Body of pancreas (tissue), 4 donors: ENCODE measurements around the gene MPDU1.

Experiments
- CTCF ChIP-seq, 7 experiments: fragments of 450-650 bp in 4 of 7; fragments of 200-600 bp in 3 of 7; sonication (generic) in 3 of 7; IDR thresholded peaks; one replicate each; pipeline ENCODE4 v1.5.1; 2016 to 2019; ENCODE audit warnings: antibody characterized with exemption in 7 of 7
- POLR2A ChIP-seq, 3 donors: fragments of 450-650 bp; IDR thresholded peaks; one replicate each; pipeline ENCODE4 v1.6.1; 2016; ENCODE audit warnings: antibody characterized with exemption in 3 of 3, mild to moderate bottlenecking in 2 of 3

GRCh38 chr17:7613769-7614424, 30.2 kb downstream of the MPDU1 start:
- TF ChIP-seq POLR2A (IDR thresholded peaks at IDR 0.05) (no peak), CTCF (IDR thresholded peaks at IDR 0.05) (peak in 1 of 7 experiments; percentile 14)
